C1 segment of cervical spinal cord (tissue), 14 donors: Measurements from ENCODE around the gene ECD.
"Not testable (repeated sequence)": the region's sequence is repeated elsewhere in the genome, so short reads cannot be mapped to it uniquely, and the experiment has no call there.

Experiments used
- DNase-seq, 14 donors: peaks; one replicate each; lab custom pipeline; 2025; lab: John Stamatoyannopoulos, UW

The ECD gene

DNA sequence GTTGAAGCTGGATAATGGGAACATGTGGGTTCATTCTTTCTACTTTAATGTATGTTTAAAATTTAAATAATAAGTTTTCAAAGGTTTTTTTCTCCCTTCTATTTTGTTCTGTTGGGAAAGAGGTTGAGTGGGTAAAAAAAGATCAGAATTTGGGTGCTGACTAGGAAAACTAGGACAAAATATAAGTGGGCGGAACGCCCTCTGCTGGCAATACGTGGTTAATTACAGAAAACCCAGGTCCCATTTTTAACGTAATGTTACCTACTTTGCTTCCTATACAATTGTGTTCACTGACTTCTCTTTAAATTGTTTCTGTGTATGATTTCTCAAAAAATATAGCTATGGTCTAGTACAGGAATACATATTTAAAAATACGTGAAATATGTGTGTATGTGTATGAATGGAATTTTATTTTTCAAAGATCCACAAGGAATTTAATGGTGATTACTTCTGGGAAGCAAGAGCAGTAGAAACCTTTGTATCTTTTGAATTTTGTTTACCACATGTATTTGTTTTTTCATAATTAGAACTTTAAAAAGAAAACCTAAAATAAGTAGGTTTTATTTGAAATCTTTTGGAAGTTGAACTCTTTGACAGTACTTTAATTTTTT lies 8.7 kb downstream of the ECD start:
- peak in 9 of 14 donors; percentile 1 to 39 (median 8) for DNase-seq

DNA sequence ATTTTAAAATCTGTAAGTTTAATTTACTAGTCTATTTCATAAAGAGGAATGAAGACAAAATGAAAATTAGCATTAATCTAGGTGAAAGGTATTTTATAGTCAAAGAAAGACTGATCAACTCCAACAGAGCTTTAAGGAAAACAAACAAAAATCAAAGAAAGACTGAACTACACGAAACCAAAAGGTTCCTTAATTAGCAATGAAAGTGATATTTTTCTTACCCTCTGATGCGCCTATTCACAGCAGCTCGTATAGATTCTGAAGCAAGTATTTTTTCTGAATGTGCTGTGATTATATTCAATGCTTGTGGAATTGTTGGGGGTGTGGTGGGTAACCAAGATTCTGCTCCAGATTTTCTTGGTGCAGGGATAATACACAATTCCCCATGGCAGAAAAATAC lies 11.8 kb downstream of the ECD start:
- DNase-seq: no peak

DNA sequence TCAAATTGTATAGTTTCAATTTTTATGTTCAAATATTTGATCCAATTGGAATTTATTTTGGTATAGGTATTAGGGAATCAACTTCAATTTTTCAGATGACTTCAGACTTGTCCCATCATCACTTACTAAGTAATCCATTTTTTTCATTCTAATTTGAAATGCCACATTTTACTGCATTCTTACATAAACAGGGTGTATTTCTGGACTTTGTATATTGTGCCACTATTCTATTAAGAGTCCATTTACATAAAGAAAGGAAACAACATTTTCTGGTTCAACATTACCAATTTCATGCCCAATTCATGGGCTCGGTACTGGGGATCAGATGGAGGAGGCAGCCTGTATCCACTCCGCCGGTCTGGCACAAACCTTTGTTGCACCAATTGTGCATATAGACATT lies 15.8 kb downstream of the ECD start:
- DNase-seq: no peak

DNA sequence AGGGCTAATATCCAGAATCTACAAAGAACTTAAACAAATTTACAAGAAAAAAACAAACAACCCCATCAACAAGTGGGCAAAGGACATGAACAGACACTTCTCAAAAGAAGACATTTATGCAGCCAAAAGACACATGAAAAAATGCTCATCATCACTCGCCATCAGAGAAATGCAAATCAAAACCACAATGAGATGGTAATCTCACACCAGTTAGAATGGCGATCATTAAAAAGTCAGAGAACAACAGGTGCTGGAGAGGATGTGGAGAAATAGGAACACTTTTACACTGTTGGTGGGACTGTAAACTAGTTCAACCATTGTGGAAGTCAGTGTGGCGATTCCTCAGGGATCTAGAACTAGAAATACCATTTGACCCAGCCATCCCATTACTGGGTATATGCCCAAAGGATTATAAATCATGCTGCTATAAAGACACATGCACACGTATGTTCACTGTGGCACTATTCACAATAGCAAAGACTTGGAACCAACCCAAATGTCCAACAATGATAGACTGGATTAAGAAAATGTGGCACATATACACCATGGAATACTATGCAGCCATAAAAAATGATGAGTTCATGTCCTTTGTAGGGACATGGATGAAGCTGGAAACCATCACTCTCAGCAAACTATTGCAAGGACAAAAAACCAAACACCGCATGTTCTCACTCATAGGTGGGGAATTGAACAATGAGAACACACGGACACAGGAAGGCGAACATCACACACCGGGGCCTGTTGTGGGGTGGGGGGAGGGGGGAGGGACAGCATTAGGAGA lies 17.0 kb downstream of the ECD start:
- DNase-seq: not testable (repeated sequence)

- no peak for DNase-seq
Observed at GRCh38 chr10:73141603-73142002, 26.2 kb downstream of the ECD start.

- DNase-seq: no peak
Observed at GRCh38 chr10:73139251-73139650, 28.6 kb downstream of the ECD start.

DNA sequence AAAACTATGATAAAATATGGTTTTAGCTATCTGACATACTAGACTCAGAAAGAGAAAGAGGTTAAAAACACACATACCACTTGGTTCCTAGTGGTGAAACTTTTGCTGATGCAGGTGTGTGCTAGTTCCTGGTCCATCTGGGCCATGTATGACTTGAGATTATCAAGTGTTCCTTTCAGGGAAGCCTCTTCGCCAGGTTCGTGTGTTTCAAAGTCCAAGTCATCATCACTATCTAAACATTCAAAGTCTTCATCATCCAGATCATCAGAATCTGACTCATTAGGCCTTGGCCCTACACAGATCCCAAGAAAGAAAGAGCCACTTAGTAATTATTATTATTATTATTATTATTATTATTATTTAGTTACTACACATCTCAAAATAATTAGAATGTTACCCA lies 31.2 kb downstream of the ECD start:
- DNase-seq: no peak

DNA sequence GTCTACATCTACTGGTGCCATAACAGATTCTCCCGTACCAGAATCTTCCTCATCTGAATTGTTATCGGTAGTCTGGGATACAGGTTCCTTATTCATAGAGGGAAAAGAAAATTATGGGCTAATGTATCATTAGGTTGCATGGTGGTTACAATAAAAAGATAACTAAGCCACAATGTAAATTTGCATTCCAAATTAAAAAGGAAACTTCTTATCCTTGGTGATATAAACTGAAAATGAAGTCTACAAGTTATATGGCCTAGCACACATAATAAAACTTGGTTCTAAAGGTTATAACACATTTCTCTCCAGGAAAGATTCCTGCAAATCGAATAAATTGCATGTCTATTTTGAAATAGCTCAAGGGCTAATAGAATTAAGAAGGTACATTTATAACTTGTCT lies 33.1 kb downstream of the ECD start:
- DNase-seq: no peak

DNA sequence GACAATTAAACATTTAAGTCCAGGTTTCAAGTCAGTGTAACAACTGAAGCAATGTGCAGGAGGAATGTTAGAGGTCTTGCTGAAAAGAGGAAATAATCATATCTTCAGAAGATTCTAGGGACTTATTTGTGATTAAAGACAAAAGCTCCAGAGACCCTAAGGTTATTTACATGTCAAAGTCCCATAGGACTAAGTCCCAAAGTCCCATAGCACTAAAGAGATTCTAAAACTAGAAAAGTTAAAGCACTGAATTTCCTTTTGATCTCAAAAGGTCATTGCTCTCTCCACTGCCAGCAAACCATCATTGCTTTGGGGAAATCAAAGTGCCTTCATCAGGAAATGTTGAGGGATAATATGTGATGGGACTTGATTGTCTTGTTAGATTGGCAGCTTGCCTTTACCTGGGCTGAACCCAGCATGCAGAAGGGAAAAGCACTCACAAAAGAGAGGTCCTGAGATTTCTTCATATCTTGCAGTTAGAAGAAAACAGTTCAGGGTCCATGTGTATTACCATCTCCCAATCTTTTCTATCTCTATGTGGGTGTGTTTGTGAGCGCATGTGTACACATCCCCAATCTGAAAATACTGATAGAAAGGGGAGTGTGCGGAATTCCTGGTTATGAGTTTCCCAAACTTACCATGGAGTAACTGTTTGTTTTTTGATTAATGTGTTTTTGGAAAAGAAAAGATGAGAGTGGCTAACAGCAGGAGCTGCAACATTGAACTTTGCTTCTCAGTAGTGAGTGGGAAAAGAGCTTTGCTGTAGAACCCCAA lies 35.7 kb downstream of the ECD start:
- DNase-seq: no peak

GRCh38 chr10:73131301-73131700 lies 36.5 kb downstream of the ECD start:
- no peak for DNase-seq

DNA sequence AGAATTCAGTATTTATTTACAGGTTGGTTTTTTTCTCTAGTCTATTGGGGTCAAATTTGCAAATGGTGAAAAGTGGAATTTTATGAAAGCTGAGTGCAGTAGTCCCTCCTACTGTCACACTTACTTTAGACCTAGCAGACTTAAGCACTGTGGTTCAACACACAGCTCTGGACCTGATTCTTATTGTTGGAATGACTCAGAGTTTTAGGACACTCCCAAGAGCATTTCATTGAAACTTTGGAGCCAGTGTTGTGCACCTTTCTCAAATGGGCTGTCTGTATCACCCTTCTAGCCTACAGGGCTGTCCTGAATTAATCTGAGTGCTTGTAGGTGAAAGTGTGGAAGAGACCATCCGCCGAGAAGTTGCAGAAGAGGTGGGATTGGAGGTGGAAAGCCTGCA lies 41.5 kb downstream of the ECD start:
- no peak for DNase-seq

DNA sequence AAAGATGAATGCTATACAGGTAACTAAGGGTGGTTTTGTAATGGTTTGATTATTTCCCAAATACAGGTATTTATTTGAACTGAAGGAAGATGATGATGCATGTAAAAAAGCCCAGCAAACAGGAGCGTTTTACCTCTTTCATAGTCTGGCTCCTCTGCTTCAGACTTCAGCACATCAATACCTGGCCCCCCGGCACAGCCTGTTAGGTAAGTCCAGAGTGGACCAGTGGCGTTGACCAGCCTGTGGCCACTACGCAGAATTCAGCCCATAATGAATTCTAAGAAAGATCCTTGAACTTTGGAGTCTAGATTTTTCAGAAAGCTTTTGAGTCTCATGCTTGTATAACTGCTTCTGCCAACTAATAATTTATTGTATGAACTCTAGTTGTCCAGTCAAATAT lies 47.9 kb downstream of the ECD start:
- no peak for DNase-seq

DNA sequence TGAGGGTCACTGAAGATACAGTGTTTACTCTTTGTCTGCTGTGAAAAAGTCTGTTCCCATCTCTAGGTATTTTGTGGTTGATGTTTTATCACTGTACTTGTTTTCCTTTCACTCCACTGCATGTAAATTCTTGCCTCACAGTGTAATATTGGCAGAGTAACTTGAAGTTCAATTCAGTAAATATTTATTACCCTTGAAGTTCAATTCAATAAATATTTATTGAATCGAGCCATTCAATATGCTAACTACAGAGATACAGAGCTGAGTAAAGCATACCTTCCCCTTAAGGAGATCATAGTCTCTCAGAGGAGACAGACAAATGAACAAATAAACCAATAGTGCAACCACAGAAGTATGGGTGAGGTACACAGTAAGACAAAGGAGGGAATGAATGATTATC lies 48.4 kb downstream of the ECD start:
- no peak for DNase-seq

GRCh38 chr10:73117976-73118743 lies 49.6 kb downstream of the ECD start:
- no peak for DNase-seq

DNA sequence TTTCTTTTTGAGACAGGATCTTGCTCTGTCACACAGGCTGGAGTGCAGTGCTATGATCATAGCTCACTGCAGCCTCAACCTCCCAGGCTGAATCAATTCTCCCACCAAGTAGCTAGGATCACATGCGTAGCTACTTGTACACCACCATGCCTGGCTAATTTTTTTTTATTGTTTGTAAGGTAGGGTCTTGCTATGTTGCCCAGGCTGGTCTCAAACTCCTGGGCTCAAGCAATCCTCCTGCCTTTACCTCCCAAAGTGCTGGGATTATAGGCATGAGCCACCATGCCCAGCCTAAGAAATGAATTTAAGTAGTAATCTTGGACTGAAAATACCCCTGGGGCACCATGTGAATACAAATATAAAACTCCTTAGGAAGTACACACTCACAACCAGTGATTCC lies 51.8 kb downstream of the ECD start:
- no peak for DNase-seq

DNA sequence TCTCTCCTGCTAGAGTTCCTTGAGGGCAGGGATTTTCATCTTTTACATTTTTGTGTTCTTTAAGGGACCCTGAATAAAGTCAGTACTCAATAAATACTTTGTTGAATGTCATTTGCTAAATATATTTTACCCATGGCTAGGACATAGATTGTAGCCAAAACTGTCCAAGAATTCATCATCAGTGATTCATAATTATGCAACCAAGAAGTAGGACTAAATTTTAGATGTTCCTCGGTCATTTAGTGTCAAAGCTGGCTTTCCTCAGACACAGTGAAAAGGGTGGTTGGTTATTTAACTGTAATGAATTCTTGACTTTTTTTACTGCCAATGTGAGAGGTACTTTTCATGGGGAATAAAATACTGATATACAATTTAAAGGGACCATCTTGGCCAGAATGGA lies 54.3 kb downstream of the ECD start:
- DNase-seq: no peak

- DNase-seq: not testable (repeated sequence)
Observed at GRCh38 chr10:73112032-73112431, 55.8 kb downstream of the ECD start.

GRCh38 chr10:73110345-73110849 lies 57.4 kb downstream of the ECD start, which contains the start of gene NUDT13:
TSS of gene NUDT13 (plus strand) at chr10:73110455. CDS start at chr10:73114366, 3,911 bp downstream.
- DNase-seq: peak in 13 of 14 donors; percentile 5 to 78 (median 54)

- not testable (repeated sequence) for DNase-seq
Observed at GRCh38 chr10:73109248-73109652, 58.6 kb downstream of the ECD start.

DNA sequence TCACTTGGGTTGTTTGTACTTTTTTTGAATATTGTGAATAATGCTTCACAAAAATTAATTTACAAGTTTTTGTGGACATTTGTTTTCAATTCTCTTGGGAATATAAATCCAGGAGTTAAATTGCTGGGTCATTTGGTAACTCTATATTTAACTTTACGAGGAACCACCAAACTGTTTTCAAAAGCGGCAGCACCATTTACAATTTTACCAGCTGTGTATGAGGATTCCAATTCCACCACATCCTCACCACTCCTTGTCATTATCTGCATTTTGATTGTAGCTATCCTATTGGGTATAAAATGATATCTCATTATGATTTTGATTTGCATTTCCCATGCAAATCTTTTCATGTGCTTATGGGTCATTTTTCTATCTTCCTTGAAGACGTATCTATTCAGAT lies 61.5 kb downstream of the ECD start:
- no peak for DNase-seq

DNA sequence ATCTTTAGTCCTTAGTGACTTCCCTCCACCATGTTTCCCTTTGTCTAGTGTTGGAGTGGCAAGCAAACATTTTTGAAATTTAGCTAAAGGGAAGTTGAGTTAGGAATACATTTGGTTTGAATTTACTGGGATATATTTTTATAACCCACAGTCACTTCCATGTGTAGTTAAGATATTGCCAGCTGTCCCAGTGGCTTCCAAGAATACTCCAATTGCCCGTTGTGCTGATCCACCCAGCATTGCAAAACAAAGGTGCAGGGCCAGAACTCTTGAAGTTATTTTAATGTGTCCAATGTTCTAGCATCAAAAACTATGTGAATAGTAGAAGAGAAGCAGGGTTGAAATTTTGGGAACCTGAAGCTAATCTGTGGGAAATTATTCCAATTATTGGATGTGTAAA lies 68.7 kb downstream of the ECD start:
- no peak for DNase-seq

DNA sequence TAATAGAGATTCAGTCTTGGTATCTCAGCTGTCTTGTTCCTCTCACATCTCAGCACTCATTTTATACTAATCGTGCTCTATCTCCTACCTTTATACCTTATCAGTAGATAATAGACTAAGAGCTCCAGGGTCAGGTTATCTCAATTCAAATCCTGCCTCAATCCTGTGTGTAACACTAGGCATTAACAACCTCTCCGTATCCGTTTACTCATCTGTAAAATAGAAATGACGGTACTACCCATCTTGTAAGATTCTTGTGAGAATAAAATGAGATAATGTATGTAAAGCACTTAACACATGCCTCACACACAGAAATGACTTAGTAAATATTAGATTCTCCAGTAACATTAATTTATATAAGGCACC lies 70.5 kb downstream of the ECD start:
- DNase-seq: no peak
